ENCODE measurements around the gene GIT2. TPM values are rescaled to one million over a fixed set of nuclear protein-coding genes. Genes with fewer than 3 reads are reported as not detected.

GIT2 gene
- polyA plus RNA-seq, 1 donor, result 39.7 TPM

- H3K27me3 ChIP-seq (ENCODE audit: control insufficient read depth, insufficient read depth, low read length), result no peaks in the 10 kb centered on the region
- WGBS (ENCODE audit: insufficient coverage, low lambda C conversion rate), result no CpG with 5 or more reads among the region's 4 CpGs
- no peak overlapping the region for H3K4me3 ChIP-seq (ENCODE audit: low read length)
- H3K4me1 ChIP-seq (ENCODE audit: control insufficient read depth, insufficient read depth, low read length), result peaks cover 46% of the 10 kb centered on the region
- peaks cover 58% of the 10 kb centered on the region for H3K36me3 ChIP-seq (ENCODE audit: control insufficient read depth, insufficient read depth, low read length)
- DNase-seq, result peak; percentile 38 to 65
- H3K9me3 ChIP-seq (ENCODE audit: control insufficient read depth, low read depth, low read length), result no peaks in the 10 kb centered on the region
- peak overlapping the region; percentile 86 for H3K27ac ChIP-seq (ENCODE audit: low read length)
Observed at GRCh38 chr12:109948368-109948767, 47.8 kb downstream of the GIT2 start.

DNA sequence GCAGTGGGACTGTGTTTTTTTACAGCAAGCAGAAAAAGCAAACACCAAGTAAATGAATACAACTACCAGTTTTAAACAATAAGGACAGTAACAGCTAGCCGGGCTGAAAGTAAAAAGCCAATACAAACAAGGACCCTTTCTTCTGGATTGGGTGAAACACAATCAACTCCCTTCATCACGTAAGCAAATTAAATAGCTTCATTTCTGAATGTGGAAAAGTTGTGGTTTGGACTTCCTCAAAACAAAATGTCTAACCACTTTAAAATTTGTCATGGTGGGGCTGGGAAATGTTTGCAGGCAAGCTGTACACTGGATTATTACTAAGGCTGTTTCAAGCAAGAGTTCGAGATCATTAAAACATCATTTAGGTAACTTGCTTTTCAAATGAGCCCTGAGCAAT is 48.6 kb downstream of the GIT2 start:
- no peak for DNase-seq
- 40% methylated on average over 1 of the region's 3 CpGs for WGBS (ENCODE audit: insufficient coverage, low lambda C conversion rate)
- H3K4me3 ChIP-seq (ENCODE audit: low read length), result no peak overlapping the region
- peaks cover 46% of the 10 kb centered on the region for H3K4me1 ChIP-seq (ENCODE audit: control insufficient read depth, insufficient read depth, low read length)
- no peaks in the 10 kb centered on the region for H3K27me3 ChIP-seq (ENCODE audit: control insufficient read depth, insufficient read depth, low read length)
- H3K9me3 ChIP-seq (ENCODE audit: control insufficient read depth, low read depth, low read length), result no peaks in the 10 kb centered on the region
- peaks cover 50% of the 10 kb centered on the region for H3K36me3 ChIP-seq (ENCODE audit: control insufficient read depth, insufficient read depth, low read length)
- H3K27ac ChIP-seq (ENCODE audit: low read length), result peak overlapping the region; percentile 86

DNA sequence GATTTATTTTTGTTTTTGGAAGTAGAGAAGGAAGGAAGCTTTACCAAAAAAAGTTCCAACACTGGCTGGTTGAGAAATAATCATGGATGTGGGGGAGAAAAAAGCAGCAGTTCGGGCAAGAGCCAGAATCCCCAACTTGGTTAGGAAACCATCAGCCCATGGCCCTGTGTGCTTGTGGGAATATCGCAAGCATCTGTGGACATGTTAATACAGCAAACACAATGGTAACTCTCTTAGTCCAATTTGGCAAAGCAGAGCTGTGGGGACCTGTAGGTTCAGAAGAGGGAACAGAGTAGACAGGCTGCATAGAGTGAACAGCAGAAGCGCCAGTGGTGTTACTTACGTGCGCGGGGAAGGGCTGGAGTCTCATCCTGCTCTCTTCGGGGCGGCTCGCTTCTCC is 49.3 kb downstream of the GIT2 start:
- WGBS (ENCODE audit: insufficient coverage, low lambda C conversion rate), result no CpG with 5 or more reads among the region's 9 CpGs
- no peaks in the 10 kb centered on the region for H3K9me3 ChIP-seq (ENCODE audit: control insufficient read depth, low read depth, low read length)
- peaks cover 44% of the 10 kb centered on the region for H3K36me3 ChIP-seq (ENCODE audit: control insufficient read depth, insufficient read depth, low read length)
- H3K4me3 ChIP-seq (ENCODE audit: low read length), result no peak overlapping the region
- peaks cover 46% of the 10 kb centered on the region for H3K4me1 ChIP-seq (ENCODE audit: control insufficient read depth, insufficient read depth, low read length)
- H3K27me3 ChIP-seq (ENCODE audit: control insufficient read depth, insufficient read depth, low read length), result no peaks in the 10 kb centered on the region
- H3K27ac ChIP-seq (ENCODE audit: low read length), result peak overlapping the region; percentile 86
- no peak for DNase-seq

GRCh38 chr12:109946505-109946904 is 49.7 kb downstream of the GIT2 start:
- no CpG with 5 or more reads among the region's 5 CpGs for WGBS (ENCODE audit: insufficient coverage, low lambda C conversion rate)
- no peaks in the 10 kb centered on the region for H3K27me3 ChIP-seq (ENCODE audit: control insufficient read depth, insufficient read depth, low read length)
- DNase-seq, result no peak
- no peak overlapping the region for H3K4me3 ChIP-seq (ENCODE audit: low read length)
- H3K9me3 ChIP-seq (ENCODE audit: control insufficient read depth, low read depth, low read length), result no peaks in the 10 kb centered on the region
- H3K4me1 ChIP-seq (ENCODE audit: control insufficient read depth, insufficient read depth, low read length), result peaks cover 46% of the 10 kb centered on the region
- H3K36me3 ChIP-seq (ENCODE audit: control insufficient read depth, insufficient read depth, low read length), result peaks cover 39% of the 10 kb centered on the region
- H3K27ac ChIP-seq (ENCODE audit: low read length), result peak overlapping the region; percentile 86

DNA sequence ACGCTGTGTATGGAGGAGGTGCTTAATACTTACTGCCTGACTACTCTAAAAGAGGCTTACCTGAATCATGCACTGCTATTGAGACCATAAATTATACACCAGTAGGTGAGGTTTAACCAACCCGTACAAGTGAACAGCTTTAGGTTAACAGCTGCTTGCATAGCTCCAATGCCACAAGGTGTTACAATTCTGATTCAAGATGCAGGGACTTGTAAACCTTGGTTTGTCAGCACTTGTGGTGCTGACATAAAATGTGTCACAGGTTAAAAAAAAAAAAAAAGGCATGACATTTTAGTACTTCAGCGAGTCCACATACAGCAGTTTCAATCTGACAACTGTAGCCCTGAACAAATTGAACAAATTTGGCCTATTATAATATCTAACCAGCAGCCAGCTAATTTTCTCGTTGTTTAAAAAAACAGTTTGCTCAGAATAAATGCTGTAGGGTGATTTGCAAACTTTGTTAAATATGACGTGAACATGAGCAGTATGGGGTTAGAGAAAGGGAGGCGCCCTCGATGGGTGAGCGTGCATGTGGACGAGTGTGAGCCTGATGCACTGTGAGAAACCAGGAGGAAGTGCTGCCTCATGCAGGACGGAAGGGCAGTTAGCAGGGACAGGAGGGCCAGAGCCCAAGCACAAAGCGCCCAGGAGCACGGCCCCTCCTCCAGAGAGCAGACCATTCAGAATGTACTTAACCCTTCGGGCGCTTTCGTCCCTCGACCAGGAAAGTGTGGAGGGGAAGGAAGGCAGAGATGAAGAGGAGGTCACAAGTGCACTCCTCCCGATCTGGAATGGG is 51.4 kb downstream of the GIT2 start:
- DNase-seq, result no peak
- H3K27ac ChIP-seq (ENCODE audit: low read length), result peak overlapping the region; percentile 8
- no peaks in the 10 kb centered on the region for H3K27me3 ChIP-seq (ENCODE audit: control insufficient read depth, insufficient read depth, low read length)
- H3K4me3 ChIP-seq (ENCODE audit: low read length), result no peak overlapping the region
- WGBS (ENCODE audit: insufficient coverage, low lambda C conversion rate), result no CpG with 5 or more reads among the region's 17 CpGs
- peaks cover 25% of the 10 kb centered on the region for H3K36me3 ChIP-seq (ENCODE audit: control insufficient read depth, insufficient read depth, low read length)
- no peaks in the 10 kb centered on the region for H3K9me3 ChIP-seq (ENCODE audit: control insufficient read depth, low read depth, low read length)
- H3K4me1 ChIP-seq (ENCODE audit: control insufficient read depth, insufficient read depth, low read length), result peaks cover 30% of the 10 kb centered on the region

GRCh38 chr12:109943811-109944210 is 52.4 kb downstream of the GIT2 start:
- no peak overlapping the region for H3K27ac ChIP-seq (ENCODE audit: low read length)
- H3K4me3 ChIP-seq (ENCODE audit: low read length), result no peak overlapping the region
- peaks cover 21% of the 10 kb centered on the region for H3K4me1 ChIP-seq (ENCODE audit: control insufficient read depth, insufficient read depth, low read length)
- peaks cover 30% of the 10 kb centered on the region for H3K36me3 ChIP-seq (ENCODE audit: control insufficient read depth, insufficient read depth, low read length)
- no peaks in the 10 kb centered on the region for H3K27me3 ChIP-seq (ENCODE audit: control insufficient read depth, insufficient read depth, low read length)
- 83% methylated on average over 1 of the region's 7 CpGs for WGBS (ENCODE audit: insufficient coverage, low lambda C conversion rate)
- no peaks in the 10 kb centered on the region for H3K9me3 ChIP-seq (ENCODE audit: control insufficient read depth, low read depth, low read length)
- DNase-seq, result no peak

GRCh38 chr12:109940339-109940923 is 55.7 kb downstream of the GIT2 start:
- Histone ChIP-seq H3K36me3 (ENCODE audit: control insufficient read depth, insufficient read depth, low read length) (peaks cover 41% of the 10 kb centered on the region), H3K4me1 (ENCODE audit: control insufficient read depth, insufficient read depth, low read length) (peaks cover 7% of the 10 kb centered on the region), H3K9me3 (ENCODE audit: control insufficient read depth, low read depth, low read length) (no peaks in the 10 kb centered on the region), H3K27ac (ENCODE audit: low read length) (no peak overlapping the region), H3K27me3 (ENCODE audit: control insufficient read depth, insufficient read depth, low read length) (no peaks in the 10 kb centered on the region), H3K4me3 (ENCODE audit: low read length) (no peak overlapping the region)
- WGBS (ENCODE audit: insufficient coverage, low lambda C conversion rate), result no CpG with 5 or more reads among the region's 6 CpGs
- DNase-seq, result no peak

DNA sequence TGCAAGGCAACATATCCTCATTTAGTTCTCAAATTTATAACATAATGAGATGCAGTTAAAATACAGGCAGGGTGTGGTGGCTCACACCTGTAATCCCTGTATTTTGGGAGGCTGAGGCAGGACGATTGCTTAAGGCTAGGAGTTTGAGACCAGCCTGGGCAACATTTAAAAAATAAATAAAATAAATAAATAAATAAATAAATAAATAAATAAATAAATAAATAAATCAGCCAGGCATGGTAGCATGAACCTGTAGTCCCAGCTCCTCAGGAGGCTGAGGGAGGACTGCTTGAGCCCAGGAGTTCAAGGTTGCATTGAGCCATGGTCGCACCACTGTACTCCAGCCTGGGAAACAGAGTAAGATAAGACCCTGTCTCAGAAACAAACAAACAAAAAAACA is 56.7 kb downstream of the GIT2 start:
- no peaks in the 10 kb centered on the region for H3K4me1 ChIP-seq (ENCODE audit: control insufficient read depth, insufficient read depth, low read length)
- no peak overlapping the region for H3K4me3 ChIP-seq (ENCODE audit: low read length)
- DNase-seq, result no peak
- H3K27me3 ChIP-seq (ENCODE audit: control insufficient read depth, insufficient read depth, low read length), result no peaks in the 10 kb centered on the region
- no CpG with 5 or more reads among the region's 2 CpGs for WGBS (ENCODE audit: insufficient coverage, low lambda C conversion rate)
- peaks cover 39% of the 10 kb centered on the region for H3K36me3 ChIP-seq (ENCODE audit: control insufficient read depth, insufficient read depth, low read length)
- H3K9me3 ChIP-seq (ENCODE audit: control insufficient read depth, low read depth, low read length), result no peaks in the 10 kb centered on the region
- H3K27ac ChIP-seq (ENCODE audit: low read length), result no peak overlapping the region

DNA sequence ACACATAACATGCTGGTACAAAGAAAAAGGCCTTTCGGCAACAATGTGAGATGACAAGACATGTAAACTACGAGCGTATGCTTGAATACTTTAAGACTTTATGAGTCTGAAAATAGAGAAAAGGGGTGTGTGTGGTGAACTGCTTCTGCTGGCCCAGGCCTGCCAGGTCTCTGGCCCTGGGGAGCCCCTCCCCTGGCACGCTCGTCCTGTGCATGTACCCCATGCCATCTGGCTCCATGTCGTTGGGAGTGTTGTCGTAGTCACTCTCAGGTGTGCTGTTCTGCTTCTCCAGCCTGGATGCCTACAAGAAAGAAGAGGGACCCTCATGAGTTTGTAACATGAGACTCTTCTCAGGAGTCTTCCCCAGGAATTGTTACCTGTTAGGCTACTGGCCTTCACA is 57.2 kb downstream of the GIT2 start:
- Histone ChIP-seq H3K36me3 (ENCODE audit: control insufficient read depth, insufficient read depth, low read length) (peaks cover 39% of the 10 kb centered on the region), H3K4me3 (ENCODE audit: low read length) (no peak overlapping the region), H3K9me3 (ENCODE audit: control insufficient read depth, low read depth, low read length) (no peaks in the 10 kb centered on the region), H3K4me1 (ENCODE audit: control insufficient read depth, insufficient read depth, low read length) (no peaks in the 10 kb centered on the region), H3K27me3 (ENCODE audit: control insufficient read depth, insufficient read depth, low read length) (no peaks in the 10 kb centered on the region), H3K27ac (ENCODE audit: low read length) (no peak overlapping the region)
- WGBS (ENCODE audit: insufficient coverage, low lambda C conversion rate), result no CpG with 5 or more reads among the region's 7 CpGs
- no peak for DNase-seq

- WGBS (ENCODE audit: insufficient coverage, low lambda C conversion rate), result 100% methylated on average over 1 of the region's 5 CpGs
Observed at GRCh38 chr12:109937371-109937770, 58.8 kb downstream of the GIT2 start.

DNA sequence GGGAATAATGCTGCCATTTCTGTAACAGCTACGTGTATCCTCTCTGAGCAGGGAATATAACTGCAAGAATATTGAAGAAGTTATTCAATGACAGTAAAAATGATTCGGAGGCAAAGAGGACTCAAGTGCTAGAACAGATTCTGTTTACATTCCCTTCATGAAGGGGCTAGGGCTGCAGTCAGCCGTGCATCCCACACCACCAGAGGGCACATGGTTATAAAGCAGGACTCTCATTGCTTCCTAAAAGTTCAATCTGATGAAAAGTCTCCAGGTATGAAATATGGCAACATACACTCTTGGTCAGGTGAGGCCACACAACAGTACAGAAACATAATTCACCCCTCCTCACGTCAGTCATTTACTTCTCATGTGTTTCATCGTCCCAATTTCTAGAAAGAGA is 62.1 kb downstream of the GIT2 start:
- 70% methylated on average over 3 of the region's 5 CpGs for WGBS (ENCODE audit: insufficient coverage, low lambda C conversion rate)
- no peak for DNase-seq
- Histone ChIP-seq H3K9me3 (ENCODE audit: control insufficient read depth, low read depth, low read length) (no peaks in the 10 kb centered on the region), H3K4me1 (ENCODE audit: control insufficient read depth, insufficient read depth, low read length) (no peaks in the 10 kb centered on the region), H3K27me3 (ENCODE audit: control insufficient read depth, insufficient read depth, low read length) (no peaks in the 10 kb centered on the region), H3K27ac (ENCODE audit: low read length) (no peak overlapping the region), H3K4me3 (ENCODE audit: low read length) (no peak overlapping the region), H3K36me3 (ENCODE audit: control insufficient read depth, insufficient read depth, low read length) (peaks cover 68% of the 10 kb centered on the region)

More at GRCh38 chr12:109937371-109937770, 58.8 kb downstream of the GIT2 start:
- Histone ChIP-seq H3K27ac (ENCODE audit: low read length) (no peak overlapping the region), H3K4me3 (ENCODE audit: low read length) (no peak overlapping the region), H3K9me3 (ENCODE audit: control insufficient read depth, low read depth, low read length) (no peaks in the 10 kb centered on the region), H3K4me1 (ENCODE audit: control insufficient read depth, insufficient read depth, low read length) (no peaks in the 10 kb centered on the region), H3K27me3 (ENCODE audit: control insufficient read depth, insufficient read depth, low read length) (no peaks in the 10 kb centered on the region), H3K36me3 (ENCODE audit: control insufficient read depth, insufficient read depth, low read length) (peaks cover 51% of the 10 kb centered on the region)
- DNase-seq, result no peak
